Peyer's patch (tissue), 4 donors: ENCODE results near the gene TMEM81.

Source experiments
- CTCF ChIP-seq, 6 experiments: fragments of 450-650 bp in 4 of 6; fragments of 200-600 bp in 2 of 6; sonication (generic) in 1 of 6; IDR thresholded peaks; one replicate each; pipeline ENCODE4 v1.5.1; 2017 to 2019; ENCODE audit warnings: antibody characterized with exemption in 6 of 6, mild to moderate bottlenecking in 3 of 6, moderate library complexity in 1 of 6
- POLR2A ChIP-seq, 2 donors: fragments of 450-650 bp; IDR thresholded peaks; one replicate each; pipeline ENCODE4 v1.5.1; 2017; ENCODE audit warnings: antibody characterized with exemption in 2 of 2, mild to moderate bottlenecking in 2 of 2, moderate library complexity in 2 of 2

DNA sequence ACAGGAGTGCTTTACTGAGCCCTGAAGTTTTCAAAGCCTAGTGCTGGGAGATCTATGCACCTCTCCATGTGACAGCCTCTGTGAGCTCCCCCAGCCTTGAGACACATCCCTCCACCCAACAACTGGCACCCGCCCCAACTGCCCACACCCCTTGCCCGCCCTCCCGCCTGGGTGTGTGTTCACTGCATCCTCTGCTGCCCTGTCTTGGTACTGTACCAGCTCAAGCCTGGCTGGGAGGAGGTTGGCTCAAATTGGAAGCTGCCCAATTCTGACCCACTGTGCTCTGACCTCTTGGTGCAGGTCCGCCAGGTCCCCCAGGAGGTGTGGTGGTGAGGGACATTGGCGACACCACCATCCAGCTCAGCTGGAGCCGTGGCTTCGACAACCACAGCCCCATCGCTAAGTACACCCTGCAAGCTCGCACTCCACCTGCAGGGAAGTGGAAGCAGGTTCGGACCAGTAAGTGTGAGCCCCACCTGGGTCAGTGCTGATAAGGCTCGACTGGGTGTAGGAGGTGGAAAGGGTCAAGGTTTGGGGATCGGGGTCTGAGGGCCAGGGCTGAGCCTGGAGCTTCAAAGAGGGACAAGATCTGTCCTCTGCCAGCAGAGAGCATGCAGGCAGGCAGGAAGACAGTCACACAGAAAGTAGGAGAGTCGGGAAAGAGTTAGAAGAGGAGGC lies 18.0 kb downstream of the TMEM81 start:
- TF ChIP-seq CTCF (IDR thresholded peaks at IDR 0.05) (no peak), POLR2A (IDR thresholded peaks at IDR 0.05) (no peak)
